Measurements from ENCODE around the gene FANCI. TPM values are rescaled to one million over a fixed set of nuclear protein-coding genes. Genes with fewer than 3 reads are reported as not detected.

Gene FANCI
- total and polyA plus RNA-seq, 2 of the 4 experiments (the other 2 are of a cell fraction) = 13.2 to 34.2 TPM

DNA sequence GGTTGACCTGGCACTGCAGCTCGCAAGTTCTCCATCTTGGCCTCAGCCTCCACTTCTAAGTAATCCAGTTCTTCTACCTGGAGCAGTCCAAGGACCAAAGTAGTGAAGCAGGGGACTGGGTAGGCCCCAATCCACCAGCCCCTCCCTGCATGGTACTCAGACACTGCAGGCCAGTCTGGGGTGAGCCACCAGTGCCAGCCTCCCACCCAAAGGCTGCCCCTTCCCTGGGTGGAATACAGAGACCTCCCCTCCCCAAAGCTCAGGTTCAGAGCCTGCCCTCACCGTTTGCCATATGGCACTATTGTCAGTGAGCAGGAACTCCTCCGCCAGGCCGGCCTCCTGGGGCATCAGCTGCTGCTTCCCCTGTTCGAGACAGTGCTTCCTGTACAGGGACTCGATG, 80.0 kb downstream of the FANCI start:
- no peaks in the 10 kb centered on the region for H3K27me3 ChIP-seq (ENCODE audit: control insufficient read depth, insufficient read depth, low read length)
- H4K20me1 ChIP-seq (ENCODE audit: insufficient read depth, low read length) = peaks cover 42% of the 10 kb centered on the region
- TF ChIP-seq BHLHE40 (IDR thresholded peaks at IDR 0.05; ENCODE audit: low read depth, low read length) = no peak
- TF ChIP-seq MXI1 (IDR thresholded peaks at IDR 0.05; ENCODE audit: borderline replicate concordance, low read depth, low read length) = no peak
- no peak for TF ChIP-seq RCOR1 (IDR thresholded peaks at IDR 0.05; ENCODE audit: insufficient replicate concordance, low read length)
- TF ChIP-seq POLR2A (IDR thresholded peaks at IDR 0.05; ENCODE audit: low read depth, low read length) = no peak
- TF ChIP-seq CEBPB (IDR thresholded peaks at IDR 0.05; ENCODE audit: low read depth, low read length) = no peak
- TF ChIP-seq SMC3 (IDR thresholded peaks at IDR 0.05; ENCODE audit: low read depth, low read length) = no peak
- TF ChIP-seq, protein P1, sequence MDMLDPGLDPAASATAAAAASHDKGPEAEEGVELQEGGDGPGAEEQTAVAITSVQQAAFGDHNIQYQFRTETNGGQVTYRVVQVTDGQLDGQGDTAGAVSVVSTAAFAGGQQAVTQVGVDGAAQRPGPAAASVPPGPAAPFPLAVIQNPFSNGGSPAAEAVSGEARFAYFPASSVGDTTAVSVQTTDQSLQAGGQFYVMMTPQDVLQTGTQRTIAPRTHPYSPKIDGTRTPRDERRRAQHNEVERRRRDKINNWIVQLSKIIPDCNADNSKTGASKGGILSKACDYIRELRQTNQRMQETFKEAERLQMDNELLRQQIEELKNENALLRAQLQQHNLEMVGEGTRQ (IDR thresholded peaks at IDR 0.05; ENCODE audit: low read depth, low read length) = no peak
- TF ChIP-seq RAD21 (IDR thresholded peaks at IDR 0.05; ENCODE audit: low read length) = no peak
- no peak for TF ChIP-seq NFE2L2 (IDR thresholded peaks at IDR 0.05; ENCODE audit: low read depth, low read length)
- H3K18ac ChIP-seq (ENCODE audit: low read depth, low read length) = no peak overlapping the region
- in situ Hi-C loops (cut with MboI; ENCODE audit: low sequenced_read_pairs) (no loop called here), intact Hi-C loops (cut with micrococcal nuclease) (no loop called here), dilution Hi-C loops (cut with HindIII; ENCODE audit: low sequenced_read_pairs, unreplicated experiment) (no loop called here)
- H2AK9ac ChIP-seq (replicated peaks; ENCODE audit: low read depth, low read length, poor library complexity) = no peak overlapping the region
- no peak overlapping the region for H2BK120ac ChIP-seq (ENCODE audit: low read depth, low read length)
- H4K91ac ChIP-seq (ENCODE audit: insufficient read depth, low read depth, low read length) = no peak overlapping the region
- H3K27ac ChIP-seq (ENCODE audit: insufficient read depth, low read length) = no peak overlapping the region
- H4K8ac ChIP-seq (ENCODE audit: low read depth in 2 of 2, low read length in 2 of 2) = no peak overlapping the region
- H3K23ac ChIP-seq (ENCODE audit: low read depth, low read length) = no peak overlapping the region
- H3K4me1 ChIP-seq (ENCODE audit: control insufficient read depth, insufficient read depth, low read length) = no peaks in the 10 kb centered on the region
- no peak overlapping the region for H3K9ac ChIP-seq (ENCODE audit: low read depth, low read length)
- no peak overlapping the region for H2BK5ac ChIP-seq (ENCODE audit: low read depth, low read length, poor library complexity, severe bottlenecking)
- no peak overlapping the region for H3K4me2 ChIP-seq (ENCODE audit: low read depth, low read length)
- H2BK15ac ChIP-seq (ENCODE audit: low read depth, low read length) = no peak overlapping the region
- ATAC-seq (ENCODE audit: low read depth) = no peak
- CTCF ChIA-PET = interaction anchor here (1.6 kb wide), 1 partner anchor 8 kb away, joined by 4 read pairs; no protein-coding TSS in a partner anchor
- H3K4me3 ChIP-seq (ENCODE audit: insufficient read depth, low read depth, low read length) = no peak overlapping the region
- H3K9me3 ChIP-seq (ENCODE audit: control insufficient read depth, insufficient read depth, low read length) = no peaks in the 10 kb centered on the region
- H3K79me1 ChIP-seq (ENCODE audit: low read depth in 1 of 2, low read length in 2 of 2) = peaks cover 30 to 78% of the 10 kb centered on the region in 2 experiments
- H3K9me1 ChIP-seq (ENCODE audit: insufficient read depth, low read length) = peaks cover 7% of the 10 kb centered on the region
- WGBS, 2 experiments (ENCODE audit: extremely low coverage in 2 of 2, insufficient read length in 1 of 2) = no CpG with 5 or more reads among the region's 6 CpGs
- no peak overlapping the region for H3K56ac ChIP-seq (ENCODE audit: extremely low read depth, insufficient read depth, low read length)
- POLR2A ChIA-PET (ENCODE audit: unreplicated experiment) = no interaction called here
- peaks cover 96% of the 10 kb centered on the region for H3K36me3 ChIP-seq (ENCODE audit: control insufficient read depth, insufficient read depth, low read length)
- H4K5ac ChIP-seq (ENCODE audit: low read depth, low read length) = no peak overlapping the region
- DNase-seq = no peak
- H2BK20ac ChIP-seq (ENCODE audit: low read depth, low read length) = no peak overlapping the region
- H3K4ac ChIP-seq (ENCODE audit: low read depth, low read length) = no peak overlapping the region
- no TSS peak for BruUV-seq (replicated peaks)
- H2AK5ac ChIP-seq (ENCODE audit: low read depth, low read length) = no peak overlapping the region
- H2AFZ ChIP-seq (replicated peaks; ENCODE audit: low read length, poor library complexity) = no peak overlapping the region
- H3K14ac ChIP-seq (replicated peaks; ENCODE audit: low read depth, low read length) = no peak overlapping the region
